Gastroesophageal sphincter (tissue), 4 donors: ENCODE data around the gene TBC1D25. TPM values are rescaled to one million over a fixed set of nuclear protein-coding genes. Genes with fewer than 3 reads are reported as not detected.
A peak's percentile ranks its signal among the peaks of the same experiment; 100 is the strongest.

Source experiments
- ATAC-seq: fragments of 150-250 bp; one replicate; pipeline ENCODE4 v1.9.1; 2016; ENCODE audit warnings: mild to moderate bottlenecking, moderate library complexity
- H3K27ac ChIP-seq, 4 donors: fragments of 200-600 bp; sonication (generic) in 3 of 4; 1 replicate in 3 of 4; 2 replicates in 1 of 4; pipeline ENCODE4 v1.5.1; 2016 to 2019
- H3K27me3 ChIP-seq: fragments of 200-600 bp; sonication (generic); one replicate; pipeline ENCODE4 v1.5.1; 2019
- H3K36me3 ChIP-seq, 2 donors: fragments of 200-600 bp; sonication (generic); one replicate each; pipeline ENCODE4 v1.5.1; 2019; ENCODE audit warnings: control low read depth in 1 of 2
- H3K4me1 ChIP-seq, 3 donors: fragments of 200-600 bp; sonication (generic); 1 replicate in 2 of 3; 2 replicates in 1 of 3; pipeline ENCODE4 v1.5.1; 2016 to 2019; ENCODE audit warnings: control low read depth in 2 of 3
- H3K4me3 ChIP-seq, 2 donors: fragments of 200-600 bp; sonication (generic); one replicate each; pipeline ENCODE4 v1.5.1; 2019; ENCODE audit warnings: mild to moderate bottlenecking in 1 of 2, moderate library complexity in 1 of 2
- H3K9me3 ChIP-seq, 3 donors: fragments of 200-600 bp; sonication (generic); one replicate each; pipeline ENCODE4 v1.5.1; 2017 to 2019; ENCODE audit warnings: control low read depth in 2 of 3
- EP300 ChIP-seq: sonication (generic); formaldehyde crosslinking; IDR thresholded peaks from one replicate; pipeline ENCODE4 v1.6.1; 2017; ENCODE audit warnings: antibody characterized with exemption, mild to moderate bottlenecking
- POLR2A ChIP-seq, 2 donors: fragments of 450-650 bp; IDR thresholded peaks; one replicate each; pipeline ENCODE4 v1.6.1; 2017; ENCODE audit warnings: antibody characterized with exemption in 2 of 2, mild to moderate bottlenecking in 2 of 2, moderate library complexity in 1 of 2
- POLR2AphosphoS5 ChIP-seq: sonication (generic); formaldehyde crosslinking; IDR thresholded peaks from one replicate; pipeline ENCODE4 v1.6.1; 2017; ENCODE audit warnings: antibody characterized with exemption
- WGBS, 2 donors: methylation state at CpG; one replicate each; pipeline ENCODE4 v1.1.5; 2018; ENCODE audit warnings: low coverage in 1 of 2; 5-methylcytosine and 5-hydroxymethylcytosine counted together
- total RNA-seq, 4 donors: library from RNA; depleted of rRNA; stranded (reverse); fragments of >200 nt; gene quantifications; one replicate each; pipeline ENCODE4 v1.1.0, GENCODE V29; 2016
- TF ChIP-seq, protein P1 (sequence below), 4 experiments: fragments of 200-600 bp in 2 of 4; fragments of 450-650 bp in 2 of 4; sonication (generic) in 1 of 4; IDR thresholded peaks; one replicate each; pipeline ENCODE4 v1.5.1; 2017 to 2019; ENCODE audit warnings: antibody characterized with exemption in 4 of 4, mild to moderate bottlenecking in 2 of 4, moderate library complexity in 2 of 4

The TBC1D25 gene
- total RNA-seq, 4 donors from 2014 or later = 8.4 to 16.9 (median 12.7) TPM

DNA sequence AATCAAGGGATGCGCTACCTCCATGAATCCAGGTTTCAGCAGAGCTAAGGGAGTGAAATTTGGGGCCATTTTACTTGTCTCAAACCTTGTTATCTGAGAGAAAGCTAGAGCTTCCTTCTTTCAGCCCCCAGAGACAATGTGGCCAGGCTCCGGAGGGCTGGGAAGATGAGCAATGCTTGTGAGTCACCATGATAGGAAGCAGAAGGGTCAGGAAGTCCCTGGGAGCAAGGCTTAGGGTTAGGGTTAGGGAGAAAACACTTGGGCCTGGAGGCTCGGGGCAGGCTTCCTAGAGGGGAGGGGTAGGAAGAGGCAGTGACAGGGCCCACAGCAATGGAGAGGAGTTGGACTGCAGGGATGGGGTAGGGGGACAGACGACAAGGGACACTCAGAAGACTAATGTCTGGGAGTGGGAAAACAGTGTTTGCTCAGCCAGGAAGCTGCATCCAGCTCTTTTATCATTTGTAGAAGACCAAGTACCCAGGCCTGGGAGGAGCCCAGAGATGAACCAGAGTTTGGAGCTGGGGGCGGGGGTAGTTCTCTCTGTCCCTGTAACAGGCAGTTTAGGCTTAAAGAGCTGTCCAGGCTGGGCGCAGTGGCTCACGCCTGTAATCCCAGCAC is 47.1 kb upstream of the TBC1D25 start:
- H3K27me3 ChIP-seq = no peaks in the 10 kb centered on the region
- H3K27ac ChIP-seq = no peak overlapping the region
- H3K9me3 ChIP-seq = no peaks in the 10 kb centered on the region
- no peak for ATAC-seq
- WGBS, 2 donors = 50 to 54% methylated on average over 1 to 4 of the region's 7 CpGs
- H3K36me3 ChIP-seq = no peaks in the 10 kb centered on the region
- no peak overlapping the region for H3K4me3 ChIP-seq
- H3K4me1 ChIP-seq = no peaks in the 10 kb centered on the region
- no peak for TF ChIP-seq EP300
- TF ChIP-seq, protein P1, sequence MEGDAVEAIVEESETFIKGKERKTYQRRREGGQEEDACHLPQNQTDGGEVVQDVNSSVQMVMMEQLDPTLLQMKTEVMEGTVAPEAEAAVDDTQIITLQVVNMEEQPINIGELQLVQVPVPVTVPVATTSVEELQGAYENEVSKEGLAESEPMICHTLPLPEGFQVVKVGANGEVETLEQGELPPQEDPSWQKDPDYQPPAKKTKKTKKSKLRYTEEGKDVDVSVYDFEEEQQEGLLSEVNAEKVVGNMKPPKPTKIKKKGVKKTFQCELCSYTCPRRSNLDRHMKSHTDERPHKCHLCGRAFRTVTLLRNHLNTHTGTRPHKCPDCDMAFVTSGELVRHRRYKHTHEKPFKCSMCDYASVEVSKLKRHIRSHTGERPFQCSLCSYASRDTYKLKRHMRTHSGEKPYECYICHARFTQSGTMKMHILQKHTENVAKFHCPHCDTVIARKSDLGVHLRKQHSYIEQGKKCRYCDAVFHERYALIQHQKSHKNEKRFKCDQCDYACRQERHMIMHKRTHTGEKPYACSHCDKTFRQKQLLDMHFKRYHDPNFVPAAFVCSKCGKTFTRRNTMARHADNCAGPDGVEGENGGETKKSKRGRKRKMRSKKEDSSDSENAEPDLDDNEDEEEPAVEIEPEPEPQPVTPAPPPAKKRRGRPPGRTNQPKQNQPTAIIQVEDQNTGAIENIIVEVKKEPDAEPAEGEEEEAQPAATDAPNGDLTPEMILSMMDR (IDR thresholded peaks at IDR 0.05) = no peak
- TF ChIP-seq POLR2A (IDR thresholded peaks at IDR 0.05) = no peak
- no peak for TF ChIP-seq POLR2AphosphoS5

DNA sequence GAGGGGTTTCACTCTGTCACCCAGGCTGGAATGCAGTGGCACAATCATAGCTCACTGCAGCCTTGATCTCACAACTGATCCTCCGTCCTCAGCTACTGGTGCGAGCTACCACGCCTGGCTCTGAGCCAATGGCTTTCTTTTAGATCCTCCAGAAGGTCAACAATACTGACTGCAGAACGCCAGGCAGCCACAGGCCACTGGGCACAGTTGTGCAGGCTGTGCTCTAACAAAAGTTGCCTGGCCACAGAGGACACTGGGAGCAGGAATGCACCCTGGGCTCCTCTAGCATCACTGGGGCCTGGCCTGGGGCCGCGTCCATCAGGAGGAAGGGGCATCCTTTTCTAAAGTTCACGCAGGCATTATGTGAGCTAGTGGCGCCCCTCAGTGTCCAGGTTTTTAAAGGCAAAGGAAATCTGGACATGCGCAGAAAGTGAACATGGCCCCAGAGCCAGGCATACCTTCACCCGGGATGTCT is 45.6 kb upstream of the TBC1D25 start:
- Histone ChIP-seq H3K27me3 (no peaks in the 10 kb centered on the region), H3K27ac (no peak overlapping the region), H3K4me1 (no peaks in the 10 kb centered on the region), H3K4me3 (no peak overlapping the region), H3K9me3 (no peaks in the 10 kb centered on the region), H3K36me3 (no peaks in the 10 kb centered on the region)
- WGBS, 2 donors = 22% methylated on average over 3 of the region's 10 CpGs; no CpG with 5 or more reads in 1 of the 2 donors
- ATAC-seq = no peak
- TF ChIP-seq POLR2A (IDR thresholded peaks at IDR 0.05) = no peak
- TF ChIP-seq EP300 = no peak
- TF ChIP-seq, protein P1 (IDR thresholded peaks at IDR 0.05) = peak in 1 of 4 experiments; percentile 24
- TF ChIP-seq POLR2AphosphoS5 = no peak

DNA sequence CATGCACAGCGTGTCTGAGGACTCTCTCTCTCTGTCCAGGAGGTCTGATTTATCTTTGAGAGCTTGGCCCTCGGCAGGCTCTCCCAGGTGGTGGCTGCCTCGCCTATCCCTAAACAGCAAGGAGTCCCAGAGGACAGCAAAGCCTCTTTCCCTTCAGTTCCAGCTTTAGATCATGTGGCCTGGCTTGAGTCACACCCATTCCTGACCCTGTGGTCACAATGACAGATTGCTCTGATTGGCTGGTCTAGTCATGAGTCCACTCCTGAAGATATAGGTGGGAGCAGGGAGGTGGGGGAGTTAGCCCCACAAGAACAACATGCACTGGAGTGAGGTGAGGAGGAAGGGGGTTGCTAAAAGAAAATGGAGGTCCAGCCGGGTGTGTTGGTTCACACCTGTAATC is 42.9 kb upstream of the TBC1D25 start:
- Histone ChIP-seq H3K36me3 (no peaks in the 10 kb centered on the region), H3K27ac (no peak overlapping the region), H3K4me1 (no peaks in the 10 kb centered on the region), H3K4me3 (no peak overlapping the region), H3K9me3 (no peaks in the 10 kb centered on the region), H3K27me3 (no peaks in the 10 kb centered on the region)
- WGBS, 2 donors = 86 to 100% methylated on average over 1 of the region's 4 CpGs
- TF ChIP-seq POLR2A (IDR thresholded peaks at IDR 0.05) (no peak), EP300 (no peak), POLR2AphosphoS5 (no peak)
- TF ChIP-seq, protein P1 (IDR thresholded peaks at IDR 0.05) = no peak
- ATAC-seq = no peak

DNA sequence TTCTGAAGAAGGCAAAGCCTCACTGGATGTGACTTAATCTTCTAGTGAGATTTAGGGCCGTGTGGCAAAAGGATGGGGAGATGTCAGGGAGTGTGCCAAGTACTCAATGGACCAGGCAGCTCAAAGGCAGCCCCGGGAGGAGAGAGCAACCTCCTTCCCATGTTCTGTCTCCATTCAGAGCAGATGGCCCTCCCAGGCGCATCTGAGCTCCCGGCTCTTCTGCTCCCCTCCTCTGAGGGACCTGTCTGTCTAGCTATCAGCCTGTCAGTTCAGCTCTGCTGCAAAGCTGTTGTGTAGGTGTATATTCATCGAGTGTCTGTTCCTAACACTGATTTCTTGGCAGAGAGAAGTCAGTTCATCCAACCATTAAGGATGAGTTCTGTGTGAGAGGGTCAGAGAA is 41.6 kb upstream of the TBC1D25 start:
- no peak for TF ChIP-seq POLR2AphosphoS5
- TF ChIP-seq POLR2A (IDR thresholded peaks at IDR 0.05) = no peak
- TF ChIP-seq, protein P1 (IDR thresholded peaks at IDR 0.05) = no peak
- TF ChIP-seq EP300 = no peak
- Histone ChIP-seq H3K4me1 (no peaks in the 10 kb centered on the region), H3K9me3 (no peaks in the 10 kb centered on the region), H3K27me3 (no peaks in the 10 kb centered on the region), H3K27ac (no peak overlapping the region), H3K4me3 (no peak overlapping the region), H3K36me3 (no peaks in the 10 kb centered on the region)
- 20 to 71% methylated on average over 1 to 5 of the region's 5 CpGs for WGBS, 2 donors
- no peak for ATAC-seq

DNA sequence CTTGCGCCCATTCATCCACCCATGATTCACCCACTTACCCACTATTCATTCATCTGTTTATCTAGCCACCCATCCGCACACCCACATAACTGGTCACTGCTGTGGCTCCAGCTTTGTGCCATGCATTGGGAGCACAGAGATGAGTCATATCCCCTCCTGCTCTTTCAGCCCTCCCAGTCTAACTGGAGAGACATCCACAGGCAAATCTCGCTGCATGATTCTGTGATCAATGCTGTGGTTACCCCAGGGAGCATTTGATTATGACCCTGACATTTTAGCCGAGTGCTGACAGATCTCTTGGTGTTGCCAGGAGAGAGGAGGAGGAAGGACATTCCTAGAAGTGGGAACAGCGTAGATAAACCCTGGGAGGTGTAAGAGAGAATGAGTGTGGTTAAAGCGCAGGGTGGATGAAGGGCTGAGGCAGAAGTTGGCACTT is 41.1 kb upstream of the TBC1D25 start:
- no peaks in the 10 kb centered on the region for H3K27me3 ChIP-seq
- H3K4me3 ChIP-seq = no peak overlapping the region
- H3K27ac ChIP-seq = no peak overlapping the region
- no peaks in the 10 kb centered on the region for H3K4me1 ChIP-seq
- H3K36me3 ChIP-seq = no peaks in the 10 kb centered on the region
- 67 to 70% methylated on average over 2 of the region's 6 CpGs for WGBS, 2 donors
- H3K9me3 ChIP-seq = no peaks in the 10 kb centered on the region
- no peak for ATAC-seq
- TF ChIP-seq, protein P1 (IDR thresholded peaks at IDR 0.05) = no peak
- TF ChIP-seq POLR2AphosphoS5 = no peak
- no peak for TF ChIP-seq EP300
- TF ChIP-seq POLR2A (IDR thresholded peaks at IDR 0.05) = no peak
